GM20431 (cell line): ENCODE results near the gene MRC2.

Experiments used
- in situ Hi-C: fragments of 300-500 bp; cut with MseI, MboI; formaldehyde crosslinking; loops from one replicate; pipeline ENCODE4 v1.15.0; 2020; ENCODE audit warnings: low sequenced_read_pairs; ENCODE audit not compliant: unreplicated experiment

Gene MRC2

DNA sequence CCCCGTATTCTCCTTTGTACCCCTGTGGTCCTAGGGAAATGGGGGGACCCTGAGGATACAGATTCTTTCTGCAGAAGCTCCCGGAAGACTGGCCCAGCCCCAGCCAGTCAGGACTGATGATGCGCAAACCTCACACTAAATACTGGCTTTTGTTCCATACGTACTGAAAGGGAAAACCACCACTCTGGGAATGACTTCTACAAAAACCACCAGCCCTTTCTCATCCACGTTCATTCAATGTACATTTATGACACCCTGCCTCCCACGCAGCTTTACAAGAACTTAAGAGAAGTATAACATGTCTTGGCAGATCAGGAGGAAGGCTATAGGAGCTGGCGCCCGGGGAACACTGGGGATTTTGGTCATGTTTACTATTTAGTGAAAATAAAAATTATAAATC, 110.0 kb downstream of the MRC2 start:
- in situ Hi-C loops, result no loop called here

DNA sequence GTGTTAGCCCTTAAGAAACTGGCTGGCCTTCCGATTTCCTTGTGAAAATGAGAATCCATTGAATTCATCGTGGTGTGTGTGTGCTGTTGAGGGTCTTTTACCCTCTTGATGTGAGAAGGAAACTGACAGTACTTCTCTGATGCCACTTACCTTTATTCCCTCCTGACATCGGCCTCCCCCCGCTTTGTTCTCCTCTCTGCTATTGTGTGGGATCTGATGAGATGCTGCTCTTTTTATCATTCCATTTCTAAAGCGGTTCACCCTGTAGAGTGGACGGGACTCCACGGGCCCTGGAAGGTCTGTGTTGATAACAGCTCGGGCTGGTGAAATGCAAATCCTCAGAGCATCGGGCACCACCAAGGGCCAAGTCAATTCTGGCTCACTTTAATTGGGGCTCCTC, 110.8 kb downstream of the MRC2 start:
- in situ Hi-C loops, result no loop called here

GRCh38 chr17:62739645-62740388, 112.3 kb downstream of the MRC2 start:
- in situ Hi-C loops, result no loop called here

DNA sequence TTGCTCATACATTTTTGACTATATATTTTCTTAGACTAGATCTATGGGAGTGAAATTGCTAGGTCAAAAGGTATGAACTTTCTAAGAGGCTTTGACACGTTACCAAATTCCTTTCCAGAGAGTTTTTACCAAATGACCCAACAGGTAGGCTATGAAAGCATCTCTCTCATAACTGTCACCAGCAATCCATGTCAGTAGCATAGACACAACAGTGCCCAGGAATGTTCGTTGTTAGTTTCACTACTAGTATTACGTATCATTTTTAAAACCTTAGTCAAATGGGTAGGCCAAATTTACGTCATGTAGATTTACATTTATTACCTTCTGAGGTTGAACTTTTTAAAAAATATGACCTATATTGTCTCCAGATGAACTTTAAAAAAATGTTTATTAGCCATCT, 113.8 kb downstream of the MRC2 start:
- in situ Hi-C loops, result no loop called here
